Right lobe of liver (tissue), 4 donors: Measurements from ENCODE around the gene CFTR.

Source experiments
- POLR2A ChIP-seq: fragments of 450-650 bp; IDR thresholded peaks from one replicate; pipeline ENCODE4 v1.6.1; 2017; ENCODE audit warnings: antibody characterized with exemption, mild to moderate bottlenecking
- TF ChIP-seq, protein P1 (sequence below), 4 donors: fragments of 200-600 bp in 3 of 4; fragments of 450-650 bp in 1 of 4; IDR thresholded peaks; one replicate each; pipeline versions ENCODE4 v1.5.1 to v1.8.0; 2016 to 2022; ENCODE audit warnings: antibody characterized with exemption in 4 of 4, mild to moderate bottlenecking in 2 of 4
- donor health status: DM: no; HTN: no; CAD: no.
- donor health status: DM: no; HTN: no; CAD: no.
- donor health status: DM: no; HTN: yes; CAD: no.

DNA sequence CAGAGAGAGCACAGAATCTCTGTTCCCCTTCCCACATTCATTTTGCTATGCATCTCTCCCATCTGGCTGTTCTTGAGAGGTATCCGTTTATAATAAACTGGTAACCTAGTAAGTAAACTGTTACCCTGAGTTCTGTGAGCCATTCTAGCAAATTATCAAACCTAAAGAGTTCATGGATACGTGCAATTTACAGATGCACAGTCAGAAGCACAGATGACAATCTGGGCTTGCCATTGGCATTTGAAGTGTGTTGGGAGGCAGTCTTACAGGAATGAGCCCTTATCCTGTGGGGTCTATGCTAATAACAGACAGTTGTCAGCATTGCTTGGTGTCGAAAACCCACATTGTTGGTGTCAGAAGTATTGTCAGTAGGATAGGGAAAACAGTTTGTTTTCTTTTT lies 151.8 kb downstream of the CFTR start:
- no peak for TF ChIP-seq POLR2A
- TF ChIP-seq, protein P1, sequence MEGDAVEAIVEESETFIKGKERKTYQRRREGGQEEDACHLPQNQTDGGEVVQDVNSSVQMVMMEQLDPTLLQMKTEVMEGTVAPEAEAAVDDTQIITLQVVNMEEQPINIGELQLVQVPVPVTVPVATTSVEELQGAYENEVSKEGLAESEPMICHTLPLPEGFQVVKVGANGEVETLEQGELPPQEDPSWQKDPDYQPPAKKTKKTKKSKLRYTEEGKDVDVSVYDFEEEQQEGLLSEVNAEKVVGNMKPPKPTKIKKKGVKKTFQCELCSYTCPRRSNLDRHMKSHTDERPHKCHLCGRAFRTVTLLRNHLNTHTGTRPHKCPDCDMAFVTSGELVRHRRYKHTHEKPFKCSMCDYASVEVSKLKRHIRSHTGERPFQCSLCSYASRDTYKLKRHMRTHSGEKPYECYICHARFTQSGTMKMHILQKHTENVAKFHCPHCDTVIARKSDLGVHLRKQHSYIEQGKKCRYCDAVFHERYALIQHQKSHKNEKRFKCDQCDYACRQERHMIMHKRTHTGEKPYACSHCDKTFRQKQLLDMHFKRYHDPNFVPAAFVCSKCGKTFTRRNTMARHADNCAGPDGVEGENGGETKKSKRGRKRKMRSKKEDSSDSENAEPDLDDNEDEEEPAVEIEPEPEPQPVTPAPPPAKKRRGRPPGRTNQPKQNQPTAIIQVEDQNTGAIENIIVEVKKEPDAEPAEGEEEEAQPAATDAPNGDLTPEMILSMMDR (IDR thresholded peaks at IDR 0.05), result no peak
